ENCODE data around the gene CCDC43.
A peak's percentile ranks its signal among the peaks of the same experiment; 100 is the strongest.
"Not testable (repeated sequence)": the region's sequence is repeated elsewhere in the genome, so short reads cannot be mapped to it uniquely, and the experiment has no call there.

The CCDC43 gene

GRCh38 chr17:44719444-44719843 is 29.9 kb upstream of the CCDC43 start:
- Histone ChIP-seq H3K9me2 (replicated peaks; ENCODE audit: control insufficient read depth, low read length) (no peaks in the 10 kb centered on the region), H4K20me1 (ENCODE audit: control insufficient read depth, insufficient read depth, low read depth, low read length) (no peaks in the 10 kb centered on the region), H3K9me3 (ENCODE audit: control insufficient read depth, insufficient read depth, low read length) (no peaks in the 10 kb centered on the region), H3K36me3 (ENCODE audit: control insufficient read depth, low read length) (peaks cover 49% of the 10 kb centered on the region), H3K27ac (ENCODE audit: low read depth, low read length) (no peak overlapping the region), H3F3A (ENCODE audit: control insufficient read depth, insufficient read depth) (no peaks in the 10 kb centered on the region), H3K4me1 (ENCODE audit: control insufficient read depth, low read length) (no peaks in the 10 kb centered on the region), H3K4me2 (ENCODE audit: low read length) (no peak overlapping the region), H3K27me3 (ENCODE audit: control insufficient read depth, low read length) (no peaks in the 10 kb centered on the region), H3K4me3 (ENCODE audit: low read length) (no peak overlapping the region), H3K79me2 (ENCODE audit: control insufficient read depth, low read length) (peaks cover 5% of the 10 kb centered on the region; the same call in 1 of the 2 replicates)
- no peak for TF ChIP-seq CTCF (IDR thresholded peaks at IDR 0.05; ENCODE audit: low read depth, low read length, poor library complexity, severe bottlenecking)
- no peak for TF ChIP-seq EZH2phosphoT487 (IDR thresholded peaks at IDR 0.05; ENCODE audit: borderline replicate concordance, low read length)

GRCh38 chr17:44708401-44709263 is 19.1 kb upstream of the CCDC43 start, which contains the start of gene DBF4B:
Gene DBF4B, plus strand, starts transcription at chr17:44708665. Its CDS starts 156 bp downstream, at chr17:44708821.
- TF ChIP-seq EZH2phosphoT487 (IDR thresholded peaks at IDR 0.05; ENCODE audit: borderline replicate concordance, low read length) (no peak), CTCF (IDR thresholded peaks at IDR 0.05; ENCODE audit: low read depth, low read length, poor library complexity, severe bottlenecking) (no peak)

GRCh38 chr17:44707755-44708400 is 18.3 kb upstream of the CCDC43 start:
- H3K27ac ChIP-seq (ENCODE audit: low read depth, low read length), result peak overlapping the region; percentile 51; the same call in 1 of the 2 replicates
- peaks cover 38% of the 10 kb centered on the region for H3K79me2 ChIP-seq (ENCODE audit: control insufficient read depth, low read length)
- no peaks in the 10 kb centered on the region for H3K9me3 ChIP-seq (ENCODE audit: control insufficient read depth, insufficient read depth, low read length)
- peaks cover 15% of the 10 kb centered on the region for H3K4me1 ChIP-seq (ENCODE audit: control insufficient read depth, low read length)
- H3K36me3 ChIP-seq (ENCODE audit: control insufficient read depth, low read length), result peaks cover 5% of the 10 kb centered on the region
- H3K4me3 ChIP-seq (ENCODE audit: low read length), result peak overlapping the region; percentile 93
- H4K20me1 ChIP-seq (ENCODE audit: control insufficient read depth, insufficient read depth, low read depth, low read length), result no peaks in the 10 kb centered on the region
- peak overlapping the region; percentile 87 for H3K4me2 ChIP-seq (ENCODE audit: low read length)
- H3K27me3 ChIP-seq (ENCODE audit: control insufficient read depth, low read length), result no peaks in the 10 kb centered on the region
- TF ChIP-seq CTCF (IDR thresholded peaks at IDR 0.05; ENCODE audit: low read depth, low read length, poor library complexity, severe bottlenecking) (no peak), EZH2phosphoT487 (IDR thresholded peaks at IDR 0.05; ENCODE audit: borderline replicate concordance, low read length) (no peak)
- H3K9me2 ChIP-seq (replicated peaks; ENCODE audit: control insufficient read depth, low read length), result no peaks in the 10 kb centered on the region
- H3F3A ChIP-seq (ENCODE audit: control insufficient read depth, insufficient read depth), result no peaks in the 10 kb centered on the region

More at GRCh38 chr17:44708401-44709263, 19.1 kb upstream of the CCDC43 start, which contains the start of gene DBF4B:
- Histone ChIP-seq H3K36me3 (ENCODE audit: control insufficient read depth, low read length) (peaks cover 8% of the 10 kb centered on the region), H3K9me2 (replicated peaks; ENCODE audit: control insufficient read depth, low read length) (no peaks in the 10 kb centered on the region), H3K9me3 (ENCODE audit: control insufficient read depth, insufficient read depth, low read length) (no peaks in the 10 kb centered on the region), H3K4me3 (ENCODE audit: low read length) (peak within 1 kb of the TSS; percentile 93), H3K4me2 (ENCODE audit: low read length) (peak within 1 kb of the TSS; percentile 87), H3F3A (ENCODE audit: control insufficient read depth, insufficient read depth) (no peaks in the 10 kb centered on the region), H4K20me1 (ENCODE audit: control insufficient read depth, insufficient read depth, low read depth, low read length) (no peaks in the 10 kb centered on the region), H3K27me3 (ENCODE audit: control insufficient read depth, low read length) (no peaks in the 10 kb centered on the region), H3K79me2 (ENCODE audit: control insufficient read depth, low read length) (peaks cover 39% of the 10 kb centered on the region), H3K4me1 (ENCODE audit: control insufficient read depth, low read length) (peaks cover 15% of the 10 kb centered on the region), H3K27ac (ENCODE audit: low read depth, low read length) (peak within 1 kb of the TSS; percentile 51)

- not testable (repeated sequence) for H3K27ac ChIP-seq (ENCODE audit: low read depth, low read length); H3K9me2 ChIP-seq (replicated peaks; ENCODE audit: control insufficient read depth, low read length); H3K4me2 ChIP-seq (ENCODE audit: low read length); H3K27me3 ChIP-seq (ENCODE audit: control insufficient read depth, low read length); H4K20me1 ChIP-seq (ENCODE audit: control insufficient read depth, insufficient read depth, low read depth, low read length); H3K9me3 ChIP-seq (ENCODE audit: control insufficient read depth, insufficient read depth, low read length); H3K79me2 ChIP-seq (ENCODE audit: control insufficient read depth, low read length); H3K4me1 ChIP-seq (ENCODE audit: control insufficient read depth, low read length); H3K4me3 ChIP-seq (ENCODE audit: low read length); H3F3A ChIP-seq (ENCODE audit: control insufficient read depth, insufficient read depth); H3K36me3 ChIP-seq (ENCODE audit: control insufficient read depth, low read length)
Observed at GRCh38 chr17:44700288-44700687, 10.7 kb upstream of the CCDC43 start.

Measured in DOHH2 (cell line).